ENCODE results near the gene USP44.
A peak's percentile ranks its signal among the peaks of the same experiment; 100 is the strongest.
"Not testable (repeated sequence)": the region's sequence is repeated elsewhere in the genome, so short reads cannot be mapped to it uniquely, and the experiment has no call there.

The USP44 gene

GRCh38 chr12:95551305-95551704, at the start of gene USP44:
TSS of gene USP44 (minus strand) at chr12:95551476. CDS start at chr12:95534256, 17,220 bp downstream.
- no peak for DNase-seq (ENCODE audit: low read depth, low spot score)

- no peak for DNase-seq (ENCODE audit: low read depth, low spot score)
Observed at GRCh38 chr12:95600567-95600966, 49.3 kb upstream of the USP44 start.

- DNase-seq (ENCODE audit: low read depth, low spot score), result no peak
Observed at GRCh38 chr12:95599880-95600279, 48.6 kb upstream of the USP44 start.

DNA sequence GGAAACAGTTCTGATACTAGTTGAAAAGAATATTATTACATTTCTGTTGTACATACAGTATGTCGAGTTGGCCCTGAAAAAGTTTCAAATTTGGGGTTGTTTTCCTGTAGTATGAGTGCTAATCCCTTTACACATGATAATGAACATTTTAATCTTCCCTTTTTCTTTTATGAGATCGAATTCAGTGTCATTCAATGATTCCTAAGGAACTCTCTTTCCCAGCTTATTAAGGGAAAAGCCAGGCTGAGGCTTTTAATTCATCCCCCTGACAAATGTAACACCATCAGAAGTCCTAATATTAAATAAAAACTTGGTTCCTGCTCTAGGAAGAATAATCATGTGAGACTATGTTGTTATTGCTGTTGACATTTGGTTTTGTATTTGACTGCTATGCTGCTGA, 42.9 kb upstream of the USP44 start:
- no peak for DNase-seq (ENCODE audit: low read depth, low spot score)

DNA sequence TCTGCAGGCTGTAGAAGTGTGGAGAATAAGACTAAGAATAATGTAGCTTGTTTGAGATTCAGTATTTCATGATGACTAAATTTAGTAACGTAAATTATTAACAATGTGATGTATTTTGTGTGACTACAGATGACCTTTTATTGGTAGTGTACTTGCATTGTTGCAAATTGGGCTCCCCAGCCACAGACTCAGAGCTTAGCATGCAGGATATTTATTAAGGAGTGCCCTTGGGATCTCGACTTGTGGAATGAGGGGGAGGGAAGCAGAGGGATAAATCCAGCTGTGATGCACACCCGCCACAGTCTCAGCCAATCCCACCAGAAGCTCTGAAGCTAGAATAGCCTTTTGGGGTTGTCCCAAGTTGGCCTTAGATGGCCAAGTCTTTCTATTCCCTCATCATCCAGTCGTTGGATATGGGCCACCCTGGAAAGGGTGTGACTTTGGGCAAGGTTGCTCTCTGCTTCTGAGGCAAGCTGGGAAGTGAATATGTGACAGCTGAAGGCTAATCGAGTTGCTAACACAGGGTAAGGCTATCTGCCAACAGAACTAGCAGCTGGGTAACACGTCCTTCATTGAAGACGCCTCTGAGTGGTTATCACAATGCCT, 42.1 kb upstream of the USP44 start:
- no peak for DNase-seq (ENCODE audit: low read depth, low spot score)

DNA sequence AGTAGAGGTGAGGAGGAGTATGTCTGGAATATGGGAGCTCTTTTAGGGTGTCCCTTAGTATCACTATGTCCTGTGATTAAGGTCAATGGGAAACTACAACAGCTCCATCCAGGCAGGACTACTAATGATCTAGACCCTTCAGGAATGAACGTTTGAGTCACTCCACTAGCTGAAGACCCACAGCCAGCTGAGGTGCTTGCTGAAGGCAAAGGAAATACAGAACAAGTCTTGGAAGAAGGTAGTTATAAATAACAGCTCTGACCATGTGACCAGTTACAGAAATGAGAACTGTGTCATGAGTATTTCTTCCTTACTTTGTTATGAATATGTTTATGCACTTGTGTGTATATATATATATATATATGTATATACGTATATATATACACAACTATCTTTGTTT, 40.5 kb upstream of the USP44 start:
- peak; percentile 29 for DNase-seq (ENCODE audit: low read depth, low spot score)

GRCh38 chr12:95590775-95591174, 39.5 kb upstream of the USP44 start:
- DNase-seq (ENCODE audit: low read depth, low spot score), result no peak

- DNase-seq (ENCODE audit: low read depth, low spot score), result no peak
Observed at GRCh38 chr12:95583933-95584332, 32.7 kb upstream of the USP44 start.

DNA sequence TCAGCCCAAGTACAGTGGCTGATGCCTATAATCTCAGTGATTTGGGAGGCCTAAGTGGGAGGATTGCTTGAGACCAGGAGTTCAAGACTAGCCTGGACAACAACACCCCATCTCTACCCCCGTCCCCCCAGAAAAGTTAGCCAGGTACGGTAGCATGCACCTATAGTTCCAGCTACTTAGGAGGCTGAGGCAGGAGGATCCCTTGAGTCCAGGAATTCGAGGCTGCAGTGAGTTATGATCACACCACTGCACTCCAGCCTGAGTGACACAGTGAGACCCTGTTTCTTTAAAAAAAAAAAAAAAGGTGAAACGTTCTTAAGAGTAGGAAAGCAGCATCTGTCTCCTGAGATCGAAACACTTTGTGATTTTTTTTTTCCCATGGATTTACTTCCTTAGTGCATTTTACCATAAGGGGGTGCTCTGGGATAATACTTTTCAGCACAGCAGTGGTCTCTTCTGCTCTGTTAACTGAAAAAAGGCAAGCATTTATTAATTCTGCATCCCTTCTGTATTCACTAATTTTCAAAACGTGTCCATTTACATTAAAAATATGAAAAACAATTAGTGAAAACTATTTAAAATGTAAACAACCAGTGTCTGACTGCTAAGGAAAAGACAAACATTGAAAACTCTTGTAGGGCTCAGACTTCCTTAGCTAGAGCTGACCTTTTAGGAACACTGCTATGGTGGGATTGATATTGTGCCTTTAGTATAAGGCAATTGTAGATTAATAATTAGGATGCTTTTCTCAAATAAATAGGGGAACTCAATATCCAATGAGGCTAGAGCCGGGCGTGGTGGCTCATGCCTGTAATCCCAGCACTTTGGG, 31.2 kb upstream of the USP44 start:
- DNase-seq (ENCODE audit: low read depth, low spot score), result peak; percentile 67

DNA sequence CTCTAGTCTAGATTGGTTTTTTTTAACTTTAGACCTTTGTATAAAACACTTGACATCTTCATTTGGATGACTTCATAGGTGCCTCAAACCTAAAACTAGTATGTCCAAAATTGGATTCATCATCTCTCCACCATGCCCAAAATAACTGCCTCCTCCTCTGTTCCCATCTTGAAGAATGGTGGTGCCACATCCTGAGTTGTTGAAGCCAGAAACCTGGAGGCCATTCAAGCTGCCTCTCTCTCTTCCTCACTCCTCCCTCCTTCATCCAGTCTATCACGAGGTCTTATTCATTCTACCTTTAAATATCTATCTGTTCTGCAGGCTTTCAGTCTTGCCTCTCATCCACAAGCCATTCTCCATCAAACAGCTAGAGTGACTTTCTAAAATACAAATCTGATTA, 26.5 kb upstream of the USP44 start:
- no peak for DNase-seq (ENCODE audit: low read depth, low spot score)

DNA sequence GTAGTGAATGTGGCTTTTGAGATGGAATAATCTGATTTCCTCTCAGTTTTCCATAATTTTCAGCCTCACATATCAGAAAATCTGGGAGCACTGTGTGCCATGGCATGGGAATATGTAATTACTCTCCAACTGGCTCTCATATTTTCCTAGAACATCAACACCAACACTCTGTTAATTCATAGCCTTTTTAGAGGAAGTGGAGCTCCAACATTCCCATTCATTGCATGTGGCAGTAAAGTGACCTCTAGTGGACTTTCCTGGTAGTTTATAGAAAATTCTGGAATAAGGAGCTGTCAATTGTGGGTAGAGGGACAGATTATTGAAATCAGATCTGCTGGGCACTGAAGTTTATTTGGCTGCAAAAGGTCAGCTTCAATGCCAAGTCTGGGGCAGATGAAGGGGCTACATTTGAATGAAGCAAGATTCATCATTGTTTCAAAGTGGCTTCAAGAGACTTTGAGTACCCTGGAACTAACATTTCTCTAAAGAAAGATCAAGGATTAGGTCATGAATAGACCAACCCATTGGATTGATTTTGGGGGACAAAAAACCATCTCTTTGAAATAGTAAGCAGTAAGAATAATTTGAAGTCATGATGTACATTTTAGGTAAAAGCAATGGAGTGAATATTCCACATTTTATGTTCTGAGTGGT, 23.6 kb upstream of the USP44 start:
- peak; percentile 70 for DNase-seq (ENCODE audit: low read depth, low spot score)

DNA sequence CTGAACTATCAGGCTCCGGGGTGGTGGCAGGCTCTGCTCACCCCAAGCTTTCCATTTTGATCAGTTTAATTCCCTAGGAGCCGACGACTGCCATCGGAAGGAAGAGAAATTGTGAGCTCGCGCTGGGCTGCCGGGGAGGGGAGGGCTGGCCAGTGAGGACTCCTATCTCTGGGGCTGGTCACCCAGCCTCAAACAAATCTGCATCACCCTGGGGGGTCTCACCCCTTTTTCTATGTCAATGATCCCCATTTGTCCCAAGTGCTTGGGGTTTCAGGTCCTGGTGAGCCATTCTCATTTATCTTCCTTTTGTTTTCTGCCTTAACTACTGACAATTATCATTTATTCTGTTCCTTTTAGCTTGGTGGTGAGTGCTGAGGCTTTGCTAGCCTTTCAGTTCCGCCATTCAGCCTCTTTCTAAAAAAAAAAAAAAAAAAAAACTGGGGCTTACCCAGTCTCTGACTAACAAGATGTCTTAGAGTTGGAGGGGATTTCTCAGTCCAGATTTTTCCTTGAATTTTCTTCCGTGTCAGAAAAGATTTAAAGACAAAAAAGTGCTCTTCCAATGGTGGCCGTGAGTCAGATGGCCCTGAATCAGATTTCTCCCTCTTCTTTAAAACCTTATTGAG, 22.8 kb upstream of the USP44 start:
- DNase-seq (ENCODE audit: low read depth, low spot score), result no peak

- DNase-seq (ENCODE audit: low read depth, low spot score), result no peak
Observed at GRCh38 chr12:95571369-95571768, 20.1 kb upstream of the USP44 start.

GRCh38 chr12:95568045-95568444, 16.8 kb upstream of the USP44 start:
- DNase-seq (ENCODE audit: low read depth, low spot score), result not testable (repeated sequence)

GRCh38 chr12:95557625-95558024, 6.3 kb upstream of the USP44 start:
- DNase-seq (ENCODE audit: low read depth, low spot score), result no peak

DNA sequence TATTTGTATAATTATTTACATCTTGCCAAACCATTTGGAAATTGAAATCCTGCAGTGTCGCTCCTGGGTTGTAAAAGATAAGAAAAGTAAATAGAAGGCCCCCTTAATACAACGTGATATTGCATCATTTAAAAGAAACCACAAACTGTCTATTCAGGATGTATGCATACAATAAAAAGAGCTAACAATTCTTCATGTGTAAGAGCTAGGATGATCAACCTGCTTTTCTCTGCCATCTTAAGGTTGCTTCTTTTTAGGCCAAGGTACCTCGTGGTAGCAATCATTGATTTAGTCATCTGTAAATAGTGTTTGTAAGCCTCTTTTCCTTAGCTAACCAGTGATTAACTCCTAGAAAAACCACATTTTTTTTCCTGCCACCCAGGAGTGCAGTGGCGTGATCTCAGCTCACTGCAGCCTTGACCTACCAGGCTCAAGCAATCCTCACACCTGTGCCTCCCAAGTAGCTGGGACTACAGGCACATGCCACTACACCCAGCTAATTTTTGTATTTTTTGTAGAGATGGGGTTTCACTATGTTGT, 3.3 kb upstream of the USP44 start:
- no peak for DNase-seq (ENCODE audit: low read depth, low spot score)

DNA sequence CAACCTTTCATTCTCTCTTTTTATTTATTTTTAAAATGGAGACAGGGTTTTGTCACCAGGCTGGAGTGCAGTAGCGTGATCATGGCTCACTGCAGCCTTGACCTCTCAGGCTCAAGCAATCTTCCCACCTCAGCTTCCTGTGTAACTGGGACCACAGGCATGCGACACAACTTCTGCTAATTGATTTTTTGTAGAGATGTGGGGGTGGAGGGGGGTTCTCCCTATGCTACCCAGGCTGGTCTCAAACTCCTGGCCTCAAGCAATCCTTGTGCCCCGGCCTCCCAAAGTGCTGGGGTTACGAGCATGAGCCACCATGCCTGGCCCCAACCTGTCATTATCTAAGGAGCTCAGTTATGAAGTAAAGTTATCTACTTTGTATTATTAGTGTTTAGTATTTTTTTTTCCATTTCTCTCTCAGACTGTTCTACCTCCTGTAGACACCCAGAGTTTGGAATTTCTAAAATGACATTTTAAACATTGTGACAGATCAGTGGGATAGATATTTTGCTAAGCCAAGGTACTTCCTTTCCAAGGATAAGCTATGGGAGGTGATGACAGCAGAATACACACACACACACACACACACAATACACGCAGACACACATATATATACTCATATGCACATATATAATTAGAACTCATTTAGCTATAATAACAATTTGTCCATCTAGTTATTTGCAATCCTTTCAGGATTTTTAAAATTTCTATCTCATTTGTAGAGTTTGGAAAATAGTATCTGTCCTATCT, 2.1 kb upstream of the USP44 start:
- no peak for DNase-seq (ENCODE audit: low read depth, low spot score)

GRCh38 chr12:95551913-95552516, 739 bp upstream of the USP44 start:
- DNase-seq (ENCODE audit: low read depth, low spot score), result no peak

DNA sequence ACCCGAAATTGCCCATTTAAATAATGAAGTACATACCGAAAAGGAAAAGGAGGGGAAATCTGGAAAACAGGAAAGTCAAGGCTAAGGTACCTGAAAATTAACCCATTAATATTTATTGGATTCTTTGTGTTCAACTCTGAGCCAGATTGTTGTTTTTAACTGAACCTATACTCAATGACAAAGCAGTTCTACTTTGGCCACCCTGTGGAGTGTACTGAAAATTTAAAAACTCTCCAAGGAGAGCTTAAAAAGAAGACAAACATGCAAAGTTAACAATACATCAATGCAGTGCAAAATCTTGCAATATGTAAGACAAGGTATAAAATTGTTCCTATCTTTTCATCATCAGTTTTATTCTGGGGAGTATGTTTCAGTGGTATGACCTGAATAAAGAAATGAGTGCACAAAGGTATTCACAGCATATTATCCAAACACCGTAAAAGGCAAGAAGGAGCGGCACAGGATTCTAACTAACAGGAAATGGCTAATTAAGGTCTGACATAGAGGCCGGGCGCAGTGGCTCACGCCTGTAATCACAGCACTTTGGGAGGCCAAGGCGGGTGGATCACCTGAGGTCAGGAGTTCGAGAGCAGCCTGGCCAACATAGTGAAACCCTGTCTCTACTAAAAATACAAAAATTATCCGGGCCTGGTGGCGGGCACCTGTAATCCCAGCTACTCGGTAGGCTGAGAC, 1.7 kb downstream of the USP44 start:
- no peak for DNase-seq (ENCODE audit: low read depth, low spot score)

All from astrocyte of the hippocampus (primary cell).